HG03108 (cell line): ENCODE measurements around the gene ADGRD1.

Source experiments
- ATAC-seq: cut with Tn5 transposase; IDR thresholded peaks from one replicate; pipeline ENCODE4 v1.9.1; 2021; ENCODE audit warnings: moderate library complexity; ENCODE audit not compliant: unreplicated experiment

The ADGRD1 gene

DNA sequence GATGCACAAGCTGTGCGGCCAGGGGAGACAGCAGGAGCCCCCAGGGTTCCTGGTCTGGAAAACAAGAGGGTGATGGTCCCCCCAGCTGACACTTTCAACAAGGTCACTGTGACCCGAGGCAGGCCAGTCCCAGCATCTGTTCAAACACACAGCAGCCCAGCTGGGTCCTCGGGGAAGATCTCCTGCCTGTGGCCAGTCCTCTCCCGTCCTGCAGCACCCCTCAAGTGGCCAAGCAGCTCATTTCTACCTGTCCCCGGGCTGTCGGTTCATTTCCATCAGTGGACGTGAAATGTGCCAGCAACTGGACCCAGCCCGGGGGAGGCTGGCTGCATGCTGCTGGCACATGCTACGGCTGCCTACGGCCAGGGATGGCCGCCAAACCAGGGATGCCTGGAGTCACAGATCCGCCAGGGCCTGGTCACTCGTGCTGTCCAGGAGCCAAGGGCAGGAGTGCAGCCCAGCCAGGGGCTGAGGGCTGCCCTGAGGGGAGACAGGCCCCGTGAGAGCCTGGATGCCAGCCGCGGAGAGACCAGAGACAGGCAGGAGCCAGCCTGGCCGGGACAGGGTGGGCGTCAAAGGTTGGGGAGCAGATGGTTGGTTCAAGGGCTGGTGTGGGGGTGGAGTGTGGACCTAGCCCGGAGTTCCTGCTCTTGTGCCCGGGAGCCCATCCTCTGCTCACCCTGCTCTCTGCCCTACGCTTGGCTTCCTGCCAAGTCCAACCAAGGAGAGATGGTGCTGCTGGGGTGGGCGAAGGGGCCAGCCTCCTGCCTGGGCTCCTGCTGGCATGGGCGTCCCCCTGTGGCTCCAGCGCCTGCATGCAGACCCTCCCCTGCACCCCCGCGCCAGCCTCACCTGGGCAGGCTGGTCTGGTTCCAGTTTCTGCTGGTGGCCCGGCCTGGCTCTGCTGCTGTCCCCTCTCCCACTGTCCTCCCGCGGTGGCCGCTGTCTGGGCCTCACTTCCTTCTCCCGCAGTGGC, 143.8 kb downstream of the ADGRD1 start:
- no peak for ATAC-seq

DNA sequence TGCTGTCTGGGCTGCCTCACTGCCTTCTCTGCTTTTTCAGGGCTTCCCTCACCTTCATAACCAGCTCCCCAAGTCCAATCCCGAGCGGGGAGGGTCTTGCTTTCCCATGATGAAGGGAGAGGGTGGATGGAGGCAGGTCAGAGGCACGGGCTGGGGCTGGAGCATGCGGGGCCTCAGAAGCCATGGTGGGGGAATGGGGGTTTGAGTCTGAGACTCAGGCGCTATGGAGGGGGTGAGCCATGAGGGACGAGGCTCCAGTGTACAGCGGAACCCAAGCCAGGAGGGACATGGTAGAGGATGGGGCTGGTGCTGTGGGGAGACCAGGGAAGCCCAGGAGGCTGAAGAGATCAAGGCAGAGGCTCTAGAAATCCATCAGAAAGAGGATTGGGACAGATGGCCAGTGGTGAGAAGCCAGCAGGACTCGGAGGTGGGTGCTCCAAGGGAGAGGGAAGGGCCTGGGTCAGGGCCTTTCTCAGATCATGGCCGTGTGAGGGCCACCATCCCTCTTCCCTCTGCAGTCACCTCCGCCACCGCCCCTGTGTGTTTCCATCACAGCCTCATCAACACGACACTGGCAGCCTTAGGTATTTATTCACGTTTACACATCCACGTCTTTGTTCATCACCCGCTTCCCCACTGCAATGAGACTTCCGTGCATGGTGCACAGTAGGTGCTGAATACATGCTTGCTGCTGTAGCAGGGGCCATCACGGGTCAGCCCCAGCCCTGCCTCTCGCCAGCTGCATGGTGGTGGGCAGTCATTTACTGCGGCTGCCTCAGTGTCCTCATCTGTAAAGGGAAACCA, 144.7 kb downstream of the ADGRD1 start:
- no peak for ATAC-seq

DNA sequence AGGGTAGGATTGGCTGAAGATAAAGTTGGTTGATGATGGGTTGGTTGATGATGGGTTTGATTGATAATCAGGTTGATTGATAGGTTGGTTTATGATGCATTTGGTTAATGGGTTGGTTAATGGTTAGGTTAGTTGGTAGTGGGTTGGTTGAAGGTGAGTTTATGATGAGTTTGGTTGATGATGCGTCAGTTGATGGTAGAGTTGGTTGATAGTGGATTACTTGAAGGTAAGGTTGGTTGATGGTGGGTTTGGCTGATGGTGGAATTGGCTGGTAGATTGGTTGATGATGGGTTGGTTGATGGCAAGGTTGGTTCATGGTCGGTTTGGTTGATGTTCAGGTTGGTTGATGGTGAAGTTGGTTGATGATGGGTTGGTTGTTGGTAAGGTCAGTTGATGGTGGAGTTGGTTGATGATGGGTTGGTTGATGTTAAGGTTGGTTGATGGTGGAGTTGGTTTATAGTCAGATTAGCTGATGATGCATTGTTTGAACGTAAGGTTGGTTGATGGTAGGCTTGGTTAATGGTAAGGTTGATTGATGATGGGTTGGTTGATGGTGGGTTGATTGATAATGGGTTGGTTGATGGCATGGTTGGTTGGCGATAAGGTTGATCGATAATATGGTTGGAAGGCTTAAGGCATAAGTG, 146.4 kb downstream of the ADGRD1 start:
- ATAC-seq = no peak

DNA sequence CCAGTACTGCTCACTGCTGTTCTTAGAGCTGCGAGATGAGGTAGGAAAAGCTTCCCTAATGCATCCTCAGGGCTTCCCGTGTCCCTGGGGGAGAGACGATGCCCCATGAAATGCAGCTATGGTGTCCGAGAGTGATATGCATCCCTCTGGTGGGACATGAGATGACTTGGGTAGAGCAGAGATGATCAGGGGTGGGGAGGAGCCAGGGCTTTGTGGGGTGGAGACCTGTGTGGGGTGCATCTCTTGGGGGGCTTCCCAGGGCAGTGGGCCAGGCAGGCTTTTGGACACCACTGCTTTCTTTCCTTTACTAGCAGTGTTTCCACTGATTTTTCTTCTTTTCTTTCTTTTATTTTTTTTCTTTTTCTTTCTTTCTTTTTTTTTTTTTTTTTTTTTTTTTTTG, 147.3 kb downstream of the ADGRD1 start:
- ATAC-seq = no peak

DNA sequence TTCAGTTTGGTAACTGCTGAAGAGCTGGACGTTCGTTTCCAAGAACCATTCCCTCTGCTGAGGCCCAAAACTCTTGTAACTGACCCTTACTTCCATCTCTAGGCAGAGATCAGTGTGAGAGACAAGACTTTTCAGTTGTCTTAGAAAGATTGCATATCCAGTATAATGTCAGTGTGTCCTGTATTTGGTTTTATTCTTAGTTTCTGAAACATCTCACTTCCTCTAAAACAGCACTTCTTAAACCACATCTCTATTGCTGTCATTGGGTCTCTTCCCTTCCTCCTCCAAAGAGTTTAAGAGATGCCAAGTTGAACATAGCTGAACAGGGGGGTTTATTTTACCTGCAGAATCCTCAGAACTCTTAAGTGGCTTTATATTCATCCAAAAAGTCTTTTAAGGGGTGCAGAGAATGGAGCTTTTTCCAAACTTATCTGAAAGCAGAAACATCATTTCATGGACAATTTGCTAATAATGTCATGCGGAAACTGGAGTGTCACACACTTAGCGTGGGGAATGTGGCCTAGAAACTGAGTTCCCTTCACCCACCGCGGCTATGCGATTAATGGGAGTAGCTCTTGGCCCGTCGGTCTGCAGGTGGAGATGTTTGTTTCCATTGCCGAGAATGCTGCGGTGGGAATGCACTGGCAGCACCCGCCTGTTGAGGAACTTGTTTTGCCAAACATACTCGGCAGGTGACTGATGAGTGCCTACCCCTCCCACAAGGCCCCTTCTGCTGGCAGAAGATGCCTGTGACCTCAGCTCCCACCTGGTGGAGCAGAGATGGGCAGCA, 148.2 kb downstream of the ADGRD1 start:
- ATAC-seq = peak; percentile 72

DNA sequence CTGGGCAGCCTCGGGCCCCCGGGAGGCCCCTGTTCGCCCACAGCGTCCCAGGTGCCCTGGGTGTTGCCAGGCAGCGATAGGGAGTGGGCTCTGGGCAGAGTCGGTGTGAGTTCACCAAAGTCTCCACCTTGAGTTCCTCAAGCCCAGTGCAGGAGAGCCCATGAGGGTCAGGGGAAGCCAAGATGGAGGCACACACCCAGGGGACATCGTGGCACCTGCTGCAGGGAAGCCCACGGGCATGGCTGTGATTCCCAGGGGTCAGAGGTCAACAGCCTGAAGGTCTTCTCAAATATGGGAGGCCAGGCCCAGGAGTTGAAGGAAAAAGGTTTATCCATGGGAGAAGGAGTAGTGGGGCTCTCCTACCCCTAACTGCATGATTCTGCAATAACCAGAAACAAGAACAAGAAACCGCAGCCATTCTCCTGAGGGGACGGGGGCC, 148.8 kb downstream of the ADGRD1 start:
- ATAC-seq = no peak

DNA sequence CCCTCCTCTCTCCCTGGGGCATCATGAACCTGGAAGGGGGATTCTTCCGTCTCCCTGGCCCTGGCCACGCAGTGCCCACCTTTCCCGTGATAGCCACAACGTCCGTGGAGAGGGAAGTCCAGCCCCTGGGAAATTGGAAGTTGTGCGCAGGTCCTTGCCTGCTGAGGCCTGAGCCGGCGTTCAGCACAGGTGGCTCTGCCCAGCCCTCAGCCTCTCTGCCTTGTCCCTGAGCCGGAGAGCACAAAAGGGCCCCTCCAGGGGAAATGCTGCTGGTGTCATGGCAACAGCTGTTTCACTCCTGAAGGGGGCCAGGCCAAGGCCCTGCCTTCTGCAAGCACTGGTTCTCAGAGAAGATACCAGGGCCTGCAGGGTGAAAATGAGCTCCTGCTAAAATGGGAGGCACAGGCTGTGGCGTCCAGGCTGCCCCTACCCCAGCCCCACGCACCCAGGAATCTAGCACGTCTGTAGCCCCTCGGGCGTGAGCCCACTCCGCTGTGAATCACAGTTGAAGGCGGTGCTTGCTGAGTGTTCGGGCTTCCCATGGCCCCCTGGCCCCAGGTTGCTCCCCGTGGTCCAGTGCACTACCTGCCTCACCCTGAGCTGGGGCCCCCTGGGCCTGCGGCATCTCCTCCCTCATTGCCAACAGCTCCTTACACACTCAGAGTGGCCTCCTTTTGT, 149.4 kb downstream of the ADGRD1 start:
- no peak for ATAC-seq

DNA sequence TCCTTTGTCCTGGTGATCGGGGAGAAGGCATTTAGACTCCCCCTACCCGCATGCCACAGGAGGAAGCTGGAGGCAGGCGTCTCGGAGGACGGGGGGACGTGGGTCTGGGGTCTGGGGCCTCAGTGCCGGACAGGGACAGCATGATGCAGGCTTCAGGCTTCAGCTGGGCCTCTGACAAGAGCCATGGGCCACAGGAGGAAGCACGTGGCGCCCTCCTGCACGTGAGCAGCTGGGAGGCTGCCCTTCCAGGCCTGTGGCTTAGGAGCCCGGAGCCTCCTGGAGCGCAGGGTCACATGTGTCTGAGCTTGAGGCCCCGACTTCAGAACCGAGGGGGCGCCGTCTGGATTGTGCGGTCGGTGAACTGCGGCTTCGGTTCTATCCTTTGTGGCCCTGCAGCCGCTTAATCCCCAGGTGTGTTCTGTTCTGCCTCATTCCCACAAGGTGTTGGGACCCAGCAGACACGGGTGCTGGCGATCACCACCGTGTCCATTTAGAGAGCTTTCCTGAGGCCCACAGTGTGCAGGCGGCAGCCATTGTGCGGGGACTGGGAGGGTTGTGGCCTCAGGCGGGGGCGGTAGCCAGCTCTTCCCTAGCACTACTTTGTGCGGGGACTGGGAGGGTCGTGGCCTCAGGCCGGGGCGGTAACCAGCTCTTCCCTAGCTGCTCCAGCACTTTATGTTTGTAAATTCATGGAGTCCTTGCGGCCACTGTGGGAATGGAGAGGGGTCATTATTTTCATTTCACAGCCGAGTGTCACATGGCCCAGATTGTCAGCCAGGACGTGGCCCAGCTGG, 150.2 kb downstream of the ADGRD1 start:
- ATAC-seq = no peak

DNA sequence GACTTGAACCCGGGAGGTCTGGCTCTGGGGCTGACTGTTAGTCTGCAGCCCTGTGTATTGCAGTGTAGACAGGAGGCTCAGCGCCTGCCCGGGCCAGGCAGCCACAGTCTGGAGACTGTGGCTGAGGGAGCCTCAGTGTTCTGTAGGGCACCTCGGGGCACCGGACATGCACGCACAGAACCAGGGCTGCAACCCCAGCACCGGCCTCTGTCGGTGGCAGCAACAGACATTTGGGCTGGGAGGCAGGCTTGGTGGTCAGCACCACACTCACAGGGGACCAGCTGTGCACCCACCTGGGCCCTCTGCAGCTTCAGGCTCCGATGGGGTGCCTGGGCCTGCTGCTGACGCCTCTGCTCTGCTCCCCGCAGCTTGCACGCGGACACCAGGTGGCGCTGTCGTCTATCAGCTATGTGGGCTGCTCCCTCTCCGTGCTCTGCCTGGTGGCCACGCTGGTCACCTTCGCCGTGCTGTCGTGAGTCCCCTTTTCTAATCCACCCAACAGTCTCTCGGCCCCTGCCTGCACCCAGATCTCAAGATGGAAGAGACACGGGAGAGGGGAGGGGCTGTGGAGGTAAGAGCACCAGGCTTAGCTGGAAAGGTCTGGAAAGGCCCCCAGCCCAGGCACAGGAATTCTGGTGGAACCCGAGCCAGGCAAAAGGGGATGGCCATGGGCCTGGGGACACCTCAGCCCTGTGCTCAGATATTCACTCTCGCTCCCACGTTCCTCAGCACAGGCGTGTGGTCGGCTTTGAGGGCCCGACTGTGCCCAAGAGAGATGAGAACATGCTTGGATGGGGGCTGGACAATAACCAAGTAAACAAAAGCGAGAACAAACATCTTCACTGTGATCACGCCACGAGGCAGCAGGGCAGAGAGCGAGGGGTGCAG, 151.0 kb downstream of the ADGRD1 start:
- peak; percentile 50 for ATAC-seq

DNA sequence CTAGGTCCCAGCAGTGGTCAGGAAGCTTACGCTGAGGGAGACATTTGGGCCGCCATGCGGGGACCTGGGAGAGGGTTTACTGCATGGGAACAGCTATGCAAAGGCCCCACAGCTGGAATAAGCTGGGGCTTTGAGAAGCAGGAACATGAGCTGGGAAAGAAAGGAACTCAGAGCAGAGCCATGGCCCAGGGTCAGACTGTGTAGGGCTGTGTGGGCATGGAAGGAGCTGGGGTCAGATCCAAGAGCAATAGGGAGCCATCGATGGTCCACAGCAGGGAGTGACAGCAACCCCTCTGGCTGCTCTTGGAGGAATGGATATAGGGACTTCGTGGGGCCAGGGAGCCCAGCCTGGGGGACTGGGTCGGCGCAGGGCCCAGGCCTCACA, 151.6 kb downstream of the ADGRD1 start:
- no peak for ATAC-seq

DNA sequence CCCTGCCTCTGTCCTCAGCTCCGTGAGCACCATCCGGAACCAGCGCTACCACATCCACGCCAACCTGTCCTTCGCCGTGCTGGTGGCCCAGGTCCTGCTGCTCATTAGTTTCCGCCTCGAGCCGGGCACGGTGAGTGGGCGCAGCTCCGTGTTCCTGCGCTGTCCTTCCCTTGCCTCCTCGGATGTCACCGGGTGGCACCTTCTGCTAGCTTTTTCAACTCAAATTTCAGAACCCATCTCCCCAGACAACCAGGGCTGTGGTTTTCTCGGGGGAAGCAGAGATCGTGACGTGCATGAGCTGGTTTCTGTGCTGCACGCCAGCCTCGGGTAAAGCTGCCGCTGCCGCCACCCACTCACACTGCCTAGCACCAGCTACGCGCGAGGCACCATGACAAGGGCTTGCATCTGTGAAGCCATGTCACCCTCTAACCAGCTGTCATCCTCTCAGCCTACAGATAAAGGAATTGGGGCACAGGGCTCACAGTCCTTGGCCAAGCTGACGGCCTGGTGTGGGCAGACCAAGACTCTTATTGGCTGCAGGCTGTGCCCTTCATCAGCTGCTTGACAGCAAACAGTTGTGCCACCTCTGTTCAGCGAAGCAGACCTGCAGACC, 152.1 kb downstream of the ADGRD1 start:
- ATAC-seq = no peak

DNA sequence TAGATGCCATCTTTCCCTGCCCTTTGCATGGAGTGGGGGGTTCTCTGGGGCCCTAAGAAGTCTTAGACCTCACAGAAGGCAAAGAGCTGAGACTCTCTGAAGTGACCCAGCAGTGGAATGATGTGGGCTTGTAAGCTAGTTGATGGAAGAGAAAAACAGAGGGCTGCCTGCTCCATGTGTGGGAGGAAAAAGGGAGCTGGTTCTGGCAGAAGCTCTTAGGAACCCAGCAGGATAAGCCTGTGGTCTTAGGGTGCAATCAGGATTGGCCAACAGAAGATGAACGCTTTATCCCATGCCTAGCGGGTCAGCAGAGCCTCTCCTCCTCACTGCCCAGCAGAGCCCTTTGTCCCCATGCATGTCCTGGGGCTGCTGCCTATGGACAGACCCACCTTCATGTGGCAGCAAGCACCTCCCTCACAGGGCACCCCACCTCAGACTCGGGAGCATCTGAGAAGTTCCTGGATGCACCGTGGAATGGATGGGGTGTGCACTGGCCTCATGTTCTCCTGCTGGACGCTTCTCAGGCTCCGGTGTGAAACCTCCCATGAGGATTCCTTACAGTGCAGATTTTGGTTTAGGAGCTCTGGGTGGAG, 152.7 kb downstream of the ADGRD1 start:
- ATAC-seq = no peak

DNA sequence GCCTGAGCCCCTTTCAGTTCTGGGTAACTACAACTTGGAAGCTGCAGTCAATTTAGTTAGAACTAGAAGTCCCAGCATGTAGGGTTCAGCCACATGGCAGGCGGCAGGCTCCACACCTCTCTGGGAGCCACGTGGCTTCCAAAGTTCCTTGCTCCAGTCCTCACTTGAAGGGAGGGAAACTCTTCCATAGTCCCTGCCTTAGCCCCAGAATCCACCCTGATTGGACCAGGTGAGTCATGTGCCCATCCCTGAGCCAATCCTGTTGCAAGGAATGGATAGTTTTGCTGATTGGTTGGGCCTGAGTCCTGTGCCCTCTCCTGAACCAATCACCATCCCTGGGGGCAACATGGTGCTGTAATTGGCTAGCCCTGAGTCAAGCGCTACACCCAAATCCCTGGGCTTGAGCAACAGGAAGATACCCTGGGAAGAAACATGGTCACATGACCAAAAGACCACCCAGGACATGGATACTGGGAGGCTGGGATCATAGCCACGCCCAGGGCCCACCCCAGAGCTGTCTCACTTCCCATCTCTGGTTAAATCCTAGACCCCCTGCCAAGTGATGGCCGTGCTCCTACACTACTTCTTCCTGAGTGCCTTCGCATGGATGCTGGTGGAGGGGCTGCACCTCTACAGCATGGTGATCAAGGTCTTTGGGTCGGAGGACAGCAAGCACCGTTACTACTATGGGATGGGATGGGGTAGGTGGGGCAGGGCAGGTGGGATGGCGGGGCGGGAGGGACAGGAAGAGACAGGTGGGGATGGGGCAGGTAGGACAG, 154.7 kb downstream of the ADGRD1 start:
- ATAC-seq = no peak

DNA sequence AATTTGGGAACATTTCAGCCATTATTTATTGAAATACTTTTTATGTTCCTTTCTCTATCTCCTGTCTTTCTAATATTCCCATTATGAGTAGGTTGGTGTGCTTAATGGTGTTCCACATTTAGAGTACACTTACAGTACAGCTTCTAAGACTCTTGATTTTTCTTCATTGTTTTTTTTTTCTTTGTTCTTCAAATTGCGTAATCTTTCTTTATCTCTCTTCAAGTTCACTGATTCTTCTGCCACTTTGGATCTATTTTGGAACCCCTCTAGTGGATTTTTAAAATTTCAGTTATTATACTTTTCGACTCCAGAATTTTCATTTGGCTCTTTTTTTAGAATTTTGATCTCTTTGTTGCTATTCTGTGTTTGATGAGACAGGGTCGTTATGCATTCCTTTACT, 157.7 kb downstream of the ADGRD1 start:
- no peak for ATAC-seq

DNA sequence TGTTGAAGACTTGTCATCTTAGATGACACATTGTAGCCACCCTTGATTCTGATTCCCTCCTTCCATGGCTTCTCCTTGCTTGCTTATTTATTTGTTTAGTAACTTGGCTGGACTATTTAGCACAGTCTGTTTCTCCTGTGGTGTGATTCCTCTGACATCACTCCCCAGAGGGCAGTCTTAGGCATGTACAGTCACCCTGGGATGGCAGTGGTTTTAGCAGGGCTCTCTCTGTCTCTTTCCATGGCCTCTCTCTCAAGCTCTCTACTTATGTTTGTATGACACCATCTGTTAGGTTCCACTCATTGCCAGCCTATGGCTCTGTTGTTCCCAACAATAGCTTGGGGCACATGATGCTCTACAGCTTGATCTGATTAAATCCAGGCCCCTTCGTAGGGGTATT, 158.3 kb downstream of the ADGRD1 start:
- peak; percentile 59 for ATAC-seq

DNA sequence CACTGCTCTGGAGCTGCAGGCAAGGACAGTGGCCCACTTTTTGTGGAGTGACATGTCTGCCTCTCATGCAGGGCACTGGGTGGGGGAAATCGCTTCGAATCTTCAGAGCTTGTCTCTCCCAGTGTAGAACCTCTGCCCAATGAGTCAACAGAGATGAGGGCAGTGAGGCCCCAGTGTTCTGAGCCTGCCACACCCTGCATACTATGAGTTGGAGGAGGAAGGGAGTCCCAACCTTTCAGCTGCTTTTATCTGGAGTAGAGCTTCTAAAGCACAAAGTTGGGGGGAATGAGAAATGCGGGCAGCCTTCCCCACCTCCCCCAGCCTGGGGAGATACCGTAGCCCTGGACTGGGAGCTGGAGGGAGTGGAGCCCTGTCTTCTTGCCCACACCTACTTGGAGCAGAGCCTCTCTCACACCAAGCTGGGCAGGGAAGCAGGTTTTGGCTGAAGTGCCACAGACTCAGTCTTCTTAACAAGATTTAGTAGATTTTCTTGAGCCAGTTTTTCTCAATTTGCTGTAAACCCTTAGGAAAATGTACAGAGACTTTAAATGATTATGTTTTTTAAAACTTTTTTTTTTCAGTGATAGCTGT, 159.1 kb downstream of the ADGRD1 start:
- no peak for ATAC-seq
